Middle frontal gyrus (tissue), 1 donor: Measurements from ENCODE around the gene CHAT.

Experiments used
- DNase-seq: peaks from one replicate; pipeline ENCODE4 v3.0.0-alpha.2; 2015; ENCODE audit warnings: low spot score; ENCODE audit errors: extremely low spot score

CHAT gene

GRCh38 chr10:49629431-49629881 is 15.6 kb downstream of the CHAT start:
- DNase-seq = no peak

GRCh38 chr10:49631975-49632374 is 18.1 kb downstream of the CHAT start:
- DNase-seq = no peak

- no peak for DNase-seq
Measured at GRCh38 chr10:49632406-49633317, 18.8 kb downstream of the CHAT start.

GRCh38 chr10:49633327-49634068 is 19.7 kb downstream of the CHAT start:
- no peak for DNase-seq

GRCh38 chr10:49634069-49634660 is 20.3 kb downstream of the CHAT start:
- no peak for DNase-seq

- DNase-seq = no peak
Measured at GRCh38 chr10:49642311-49642710, 28.5 kb downstream of the CHAT start.

GRCh38 chr10:49643241-49644034 is 29.6 kb downstream of the CHAT start:
- no peak for DNase-seq

GRCh38 chr10:49644035-49644646 is 30.3 kb downstream of the CHAT start:
- DNase-seq = no peak

- DNase-seq = no peak
Measured at GRCh38 chr10:49645417-49645816, 31.6 kb downstream of the CHAT start.

GRCh38 chr10:49645871-49646870 is 32.3 kb downstream of the CHAT start:
- no peak for DNase-seq

- DNase-seq = no peak
Measured at GRCh38 chr10:49647554-49647953, 33.7 kb downstream of the CHAT start.

GRCh38 chr10:49647985-49648795 is 34.4 kb downstream of the CHAT start:
- DNase-seq = no peak

- no peak for DNase-seq
Measured at GRCh38 chr10:49649294-49649693, 35.5 kb downstream of the CHAT start.

GRCh38 chr10:49649936-49650723 is 36.3 kb downstream of the CHAT start:
- no peak for DNase-seq

- DNase-seq = no peak
Measured at GRCh38 chr10:49650724-49651034, 36.8 kb downstream of the CHAT start.

GRCh38 chr10:49651039-49651835 is 37.4 kb downstream of the CHAT start:
- no peak for DNase-seq

- DNase-seq = no peak
Measured at GRCh38 chr10:49651917-49652316, 38.1 kb downstream of the CHAT start.
